IMR-90 (cell line): ENCODE results near the gene KDM2A. TPM values are rescaled to one million over a fixed set of nuclear protein-coding genes. Genes with fewer than 3 reads are reported as not detected.

Experiments used
- ATAC-seq: fragments of 200-7000 bp; cut with Tn5 transposase; 2 replicates; pipeline ENCODE4 v1.9.1; 2020; ENCODE audit warnings: low read depth, mild to moderate bottlenecking, moderate library complexity
- BruUV-seq: library from RNA; stranded (reverse); fragments of 400-500 nt; replicated peaks from 2 replicates; lab custom pipeline; 2021; lab: Mats Ljungman, UMichigan
- CTCF ChIA-PET: fragments of 300-600 bp; formaldehyde crosslinking; extraction: SDS; loops from one replicate; lab custom pipeline; 2021; ENCODE audit warnings: antibody characterized with exemption; lab: Yijun Ruan, JAX
- POLR2A ChIA-PET: fragments of 300-600 bp; sonication (Branson Sonifier 250); formaldehyde crosslinking; loops from one replicate; lab custom pipeline; 2022; ENCODE audit warnings: antibody characterized with exemption; ENCODE audit not compliant: unreplicated experiment; lab: Charles Lee
- DNase-seq: peaks from one replicate; pipeline ENCODE4 v3.0.0; 2013
- H2AFZ ChIP-seq: replicated peaks from 2 replicates; pipeline ENCODE3; 2013; ENCODE audit warnings: low read length, mild to moderate bottlenecking; ENCODE audit not compliant: poor library complexity
- H2AK5ac ChIP-seq: 2 replicates; pipeline ENCODE4 v1.6.1; 2013; ENCODE audit warnings: low read depth, low read length, inconsistent platforms
- H2AK9ac ChIP-seq: replicated peaks from 2 replicates; pipeline ENCODE3; 2013; ENCODE audit warnings: mild to moderate bottlenecking, low read depth, low read length, moderate library complexity; ENCODE audit not compliant: poor library complexity
- H2BK120ac ChIP-seq: 2 replicates; pipeline ENCODE4 v1.6.1; 2013; ENCODE audit warnings: low read depth, low read length, inconsistent platforms
- H2BK15ac ChIP-seq: 3 replicates; pipeline ENCODE4 v1.6.1; 2013; ENCODE audit warnings: low read depth, low read length, inconsistent platforms
- H2BK20ac ChIP-seq: 2 replicates; pipeline ENCODE4 v1.6.1; 2013; ENCODE audit warnings: low read depth, mild to moderate bottlenecking, inconsistent platforms, low read length, moderate library complexity
- H2BK5ac ChIP-seq: 2 replicates; pipeline ENCODE4 v1.6.1; 2013; ENCODE audit warnings: mild to moderate bottlenecking, low read depth, low read length, inconsistent platforms; ENCODE audit not compliant: poor library complexity, severe bottlenecking
- H3K14ac ChIP-seq: replicated peaks from 2 replicates; pipeline ENCODE4 v1.6.1; 2013; ENCODE audit warnings: low read depth, low read length, inconsistent platforms
- H3K18ac ChIP-seq: 2 replicates; pipeline ENCODE4 v1.6.1; 2013; ENCODE audit warnings: low read depth, low read length, control low read depth
- H3K23ac ChIP-seq: 2 replicates; pipeline ENCODE4 v1.6.1; 2013; ENCODE audit warnings: low read depth, low read length, inconsistent platforms
- H3K27ac ChIP-seq: 2 replicates; pipeline ENCODE4 v1.5.1; 2013; ENCODE audit warnings: mild to moderate bottlenecking, control low read depth, low read length; ENCODE audit not compliant: insufficient read depth
- H3K27me3 ChIP-seq: 2 replicates; pipeline ENCODE4 v1.6.1; 2013; ENCODE audit warnings: low read length; ENCODE audit not compliant: control insufficient read depth, insufficient read depth
- H3K36me3 ChIP-seq: 2 replicates; pipeline ENCODE4 v1.6.1; 2013; ENCODE audit warnings: low read length, mixed read lengths; ENCODE audit not compliant: control insufficient read depth, insufficient read depth
- H3K4ac ChIP-seq: 2 replicates; pipeline ENCODE4 v1.6.1; 2013; ENCODE audit warnings: low read depth, low read length, inconsistent platforms
- H3K4me1 ChIP-seq: 2 replicates; pipeline ENCODE4 v1.6.1; 2013; ENCODE audit warnings: low read length, mixed read lengths; ENCODE audit not compliant: control insufficient read depth, insufficient read depth
- H3K4me2 ChIP-seq: 2 replicates; pipeline ENCODE4 v1.6.1; 2013; ENCODE audit warnings: low read depth, mild to moderate bottlenecking, control low read depth, low read length, moderate library complexity
- H3K4me3 ChIP-seq: 2 replicates; pipeline ENCODE4 v1.5.1; 2013; ENCODE audit warnings: low read depth, mild to moderate bottlenecking, control low read depth, low read length, moderate library complexity; ENCODE audit not compliant: insufficient read depth
- H3K56ac ChIP-seq: 2 replicates; pipeline ENCODE4 v1.6.1; 2013; ENCODE audit warnings: low read length, inconsistent platforms; ENCODE audit not compliant: insufficient read depth; ENCODE audit errors: extremely low read depth
- H3K79me1 ChIP-seq, 2 experiments: 2 replicates each; pipeline ENCODE4 v1.6.1; 2013; ENCODE audit warnings: low read length in 2 of 2, inconsistent platforms in 1 of 2, low read depth in 1 of 2
- H3K9ac ChIP-seq: 2 replicates; pipeline ENCODE4 v1.6.1; 2013; ENCODE audit warnings: low read depth, low read length, control low read depth
- H3K9me1 ChIP-seq: 2 replicates; pipeline ENCODE4 v1.6.1; 2013; ENCODE audit warnings: low read length, inconsistent platforms; ENCODE audit not compliant: insufficient read depth
- H3K9me3 ChIP-seq: 2 replicates; pipeline ENCODE4 v1.6.1; 2013; ENCODE audit warnings: low read length; ENCODE audit not compliant: control insufficient read depth, insufficient read depth
- H4K20me1 ChIP-seq: 2 replicates; pipeline ENCODE4 v1.6.1; 2013; ENCODE audit warnings: low read length, inconsistent platforms; ENCODE audit not compliant: insufficient read depth
- H4K5ac ChIP-seq: 2 replicates; pipeline ENCODE4 v1.6.1; 2013; ENCODE audit warnings: mild to moderate bottlenecking, low read depth, low read length, control low read depth
- H4K8ac ChIP-seq, 2 experiments: 2 replicates each; pipeline ENCODE4 v1.6.1; 2013; ENCODE audit warnings: low read depth in 2 of 2, low read length in 2 of 2, control low read depth in 1 of 2, inconsistent platforms in 1 of 2
- H4K91ac ChIP-seq: 2 replicates; pipeline ENCODE4 v1.6.1; 2013; ENCODE audit warnings: low read depth, low read length, inconsistent platforms; ENCODE audit not compliant: insufficient read depth
- BHLHE40 ChIP-seq: fragments of 150-350 bp; IDR thresholded peaks from 2 replicates; pipeline ENCODE4 v1.6.1; 2016; ENCODE audit warnings: mild to moderate bottlenecking, low read depth, low read length
- CEBPB ChIP-seq: IDR thresholded peaks from 2 replicates; pipeline ENCODE4 v1.6.1; 2012; ENCODE audit warnings: low read depth, low read length, improper control_type of control experiment
- CHD1 ChIP-seq: IDR thresholded peaks from 2 replicates; pipeline ENCODE4 v1.6.1; 2012; ENCODE audit warnings: low read depth, low read length, improper control_type of control experiment
- FOS ChIP-seq: fragments of 150-350 bp; IDR thresholded peaks from 2 replicates; pipeline ENCODE4 v1.6.1; 2016; ENCODE audit warnings: low read depth, low read length
- MAFK ChIP-seq: IDR thresholded peaks from 2 replicates; pipeline ENCODE4 v1.6.1; 2012; ENCODE audit warnings: low read depth, low read length, improper control_type of control experiment
- MAZ ChIP-seq: IDR thresholded peaks from 2 replicates; pipeline ENCODE4 v1.6.1; 2012; ENCODE audit warnings: low read depth, mild to moderate bottlenecking, low read length, improper control_type of control experiment, moderate library complexity, borderline replicate concordance
- MXI1 ChIP-seq: IDR thresholded peaks from 2 replicates; pipeline ENCODE4 v1.6.1; 2012; ENCODE audit warnings: low read depth, mild to moderate bottlenecking, low read length, moderate library complexity, borderline replicate concordance
- NFE2L2 ChIP-seq: fragments of 150-350 bp; IDR thresholded peaks from 2 replicates; pipeline ENCODE4 v1.6.1; 2016; ENCODE audit warnings: low read depth, mild to moderate bottlenecking, low read length
- POLR2A ChIP-seq: IDR thresholded peaks from 2 replicates; pipeline ENCODE4 v1.6.1; 2012; ENCODE audit warnings: mild to moderate bottlenecking, low read depth, low read length
- RAD21 ChIP-seq: IDR thresholded peaks from 2 replicates; pipeline ENCODE4 v1.6.1; 2012; ENCODE audit warnings: low read length, improper control_type of control experiment
- RCOR1 ChIP-seq: IDR thresholded peaks from 2 replicates; pipeline ENCODE4 v1.6.1; 2012; ENCODE audit warnings: mild to moderate bottlenecking, low read length, improper control_type of control experiment; ENCODE audit not compliant: insufficient replicate concordance
- RFX5 ChIP-seq: IDR thresholded peaks from 2 replicates; pipeline ENCODE4 v1.8.0; 2012; ENCODE audit warnings: low read depth, mild to moderate bottlenecking, low read length, moderate library complexity
- SMC3 ChIP-seq: fragments of 150-350 bp; IDR thresholded peaks from 2 replicates; pipeline ENCODE4 v1.6.1; 2016; ENCODE audit warnings: low read depth, mild to moderate bottlenecking, antibody characterized with exemption, low read length, moderate library complexity
- WGBS, 2 experiments: methylation state at CpG; one replicate each; pipeline versions ENCODE4 v1.1.5 to v1.1.7; 2013; ENCODE audit warnings: missing lambda C conversion rate in 2 of 2; ENCODE audit not compliant: insufficient read length in 1 of 2; ENCODE audit errors: extremely low coverage in 2 of 2; 5-methylcytosine and 5-hydroxymethylcytosine counted together
- dilution Hi-C: fragments of 300-500 bp; cut with HindIII; formaldehyde crosslinking; loops from one replicate; pipeline ENCODE4 v1.14.3; 2018; ENCODE audit warnings: low sequenced_read_pairs; ENCODE audit not compliant: unreplicated experiment
- in situ Hi-C: fragments of 300-500 bp; cut with MboI; formaldehyde crosslinking; loops from 3 replicates; pipeline ENCODE4 v1.14.3; 2019; ENCODE audit warnings: low sequenced_read_pairs, inconsistent platforms, mixed read lengths
- intact Hi-C: fragments of 100-400 bp; cut with micrococcal nuclease; formaldehyde crosslinking; loops from 2 replicates; pipeline ENCODE4 v1.10.0; 2022
- polyA plus RNA-seq, 3 experiments: library from polyadenylated mRNA; depleted of rRNA; stranded (reverse); fragments of >200 nt; gene quantifications; 2 replicates each; pipeline ENCODE4 v1.2.3, GENCODE V29; 2012; ENCODE audit warnings: low replicate concordance in 1 of 3
- total RNA-seq: library from RNA; depleted of rRNA; stranded (reverse); fragments of >200 nt; gene quantifications from 2 replicates; pipeline ENCODE4 v1.2.3, GENCODE V29; 2012
- TF ChIP-seq, protein P1 (sequence below): fragments of 150-350 bp; IDR thresholded peaks from 2 replicates; pipeline ENCODE4 v1.6.1; 2017; ENCODE audit warnings: mild to moderate bottlenecking, antibody characterized with exemption, low read length, low read depth
- TF ChIP-seq, protein P2 (sequence below): fragments of 150-350 bp; IDR thresholded peaks from 2 replicates; pipeline ENCODE4 v1.6.1; 2016; ENCODE audit warnings: low read depth, mild to moderate bottlenecking, low read length, moderate library complexity, borderline replicate concordance
- TF ChIP-seq, protein P3 (sequence below): conservative IDR thresholded peaks from 2 replicates; pipeline ENCODE4 v1.5.1; 2012; ENCODE audit warnings: mild to moderate bottlenecking, low read depth, low read length, improper control_type of control experiment

Gene KDM2A
- total and polyA plus RNA-seq, 2 of the 4 experiments (the other 2 are of a cell fraction), result 26.7 to 42.6 TPM

DNA sequence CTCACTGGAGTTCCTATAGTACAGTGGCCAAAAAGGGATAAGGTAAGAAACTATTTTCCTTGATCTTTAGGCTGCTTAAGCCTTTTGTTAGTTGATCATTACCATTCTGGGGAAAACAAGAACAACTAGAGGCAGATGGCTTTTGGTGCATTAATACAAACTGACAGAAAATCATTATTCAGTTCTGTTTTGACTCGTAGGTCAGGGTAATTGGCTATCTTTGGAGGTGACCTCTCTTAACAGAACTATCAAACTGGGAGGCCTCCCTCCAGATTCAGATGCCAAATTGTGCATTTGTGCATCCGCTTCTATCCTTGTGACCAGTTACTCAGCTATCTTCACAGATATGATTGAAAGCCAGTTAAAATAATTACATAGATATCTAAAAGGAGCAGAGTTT, 124.0 kb downstream of the KDM2A start:
- H3K56ac ChIP-seq, result no peak overlapping the region
- no peak overlapping the region for H4K5ac ChIP-seq
- TF ChIP-seq MXI1, result no peak
- TF ChIP-seq, protein P1, sequence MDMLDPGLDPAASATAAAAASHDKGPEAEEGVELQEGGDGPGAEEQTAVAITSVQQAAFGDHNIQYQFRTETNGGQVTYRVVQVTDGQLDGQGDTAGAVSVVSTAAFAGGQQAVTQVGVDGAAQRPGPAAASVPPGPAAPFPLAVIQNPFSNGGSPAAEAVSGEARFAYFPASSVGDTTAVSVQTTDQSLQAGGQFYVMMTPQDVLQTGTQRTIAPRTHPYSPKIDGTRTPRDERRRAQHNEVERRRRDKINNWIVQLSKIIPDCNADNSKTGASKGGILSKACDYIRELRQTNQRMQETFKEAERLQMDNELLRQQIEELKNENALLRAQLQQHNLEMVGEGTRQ, result no peak
- TF ChIP-seq, protein P2, sequence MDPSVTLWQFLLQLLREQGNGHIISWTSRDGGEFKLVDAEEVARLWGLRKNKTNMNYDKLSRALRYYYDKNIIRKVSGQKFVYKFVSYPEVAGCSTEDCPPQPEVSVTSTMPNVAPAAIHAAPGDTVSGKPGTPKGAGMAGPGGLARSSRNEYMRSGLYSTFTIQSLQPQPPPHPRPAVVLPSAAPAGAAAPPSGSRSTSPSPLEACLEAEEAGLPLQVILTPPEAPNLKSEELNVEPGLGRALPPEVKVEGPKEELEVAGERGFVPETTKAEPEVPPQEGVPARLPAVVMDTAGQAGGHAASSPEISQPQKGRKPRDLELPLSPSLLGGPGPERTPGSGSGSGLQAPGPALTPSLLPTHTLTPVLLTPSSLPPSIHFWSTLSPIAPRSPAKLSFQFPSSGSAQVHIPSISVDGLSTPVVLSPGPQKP, result no peak
- no peak for TF ChIP-seq RAD21
- no peak for TF ChIP-seq SMC3
- TF ChIP-seq, protein P3, sequence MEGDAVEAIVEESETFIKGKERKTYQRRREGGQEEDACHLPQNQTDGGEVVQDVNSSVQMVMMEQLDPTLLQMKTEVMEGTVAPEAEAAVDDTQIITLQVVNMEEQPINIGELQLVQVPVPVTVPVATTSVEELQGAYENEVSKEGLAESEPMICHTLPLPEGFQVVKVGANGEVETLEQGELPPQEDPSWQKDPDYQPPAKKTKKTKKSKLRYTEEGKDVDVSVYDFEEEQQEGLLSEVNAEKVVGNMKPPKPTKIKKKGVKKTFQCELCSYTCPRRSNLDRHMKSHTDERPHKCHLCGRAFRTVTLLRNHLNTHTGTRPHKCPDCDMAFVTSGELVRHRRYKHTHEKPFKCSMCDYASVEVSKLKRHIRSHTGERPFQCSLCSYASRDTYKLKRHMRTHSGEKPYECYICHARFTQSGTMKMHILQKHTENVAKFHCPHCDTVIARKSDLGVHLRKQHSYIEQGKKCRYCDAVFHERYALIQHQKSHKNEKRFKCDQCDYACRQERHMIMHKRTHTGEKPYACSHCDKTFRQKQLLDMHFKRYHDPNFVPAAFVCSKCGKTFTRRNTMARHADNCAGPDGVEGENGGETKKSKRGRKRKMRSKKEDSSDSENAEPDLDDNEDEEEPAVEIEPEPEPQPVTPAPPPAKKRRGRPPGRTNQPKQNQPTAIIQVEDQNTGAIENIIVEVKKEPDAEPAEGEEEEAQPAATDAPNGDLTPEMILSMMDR, result no peak
- TF ChIP-seq NFE2L2, result no peak
- no peak for TF ChIP-seq MAZ
- TF ChIP-seq FOS, result no peak
- no peak for TF ChIP-seq CHD1
- no peak for TF ChIP-seq BHLHE40
- no peak for TF ChIP-seq CEBPB
- no peak for TF ChIP-seq POLR2A
- TF ChIP-seq RCOR1, result no peak
- no peak for TF ChIP-seq RFX5
- no peak for TF ChIP-seq MAFK
- no peak overlapping the region for H3K4me2 ChIP-seq
- H3K9ac ChIP-seq, result no peak overlapping the region
- peaks cover 17% of the 10 kb centered on the region for H3K9me1 ChIP-seq
- H3K23ac ChIP-seq, result peak overlapping the region; percentile 13; the same call in 1 of the 2 replicates
- no peaks in the 10 kb centered on the region for H3K9me3 ChIP-seq
- H3K4me1 ChIP-seq, result peaks cover 13% of the 10 kb centered on the region
- intact Hi-C loops, result loop anchor here (5.0 kb wide), 1 partner anchor 161 kb away; no protein-coding TSS in a partner anchor
- in situ Hi-C loops, result no loop called here
- ATAC-seq, result no peak
- no peak overlapping the region for H2AFZ ChIP-seq
- CTCF ChIA-PET, result no interaction called here
- no peak overlapping the region for H3K4me3 ChIP-seq
- POLR2A ChIA-PET, result no interaction called here
- H2BK5ac ChIP-seq, result no peak overlapping the region
- H3K79me1 ChIP-seq, result peaks cover 22 to 85% of the 10 kb centered on the region in 2 experiments
- DNase-seq, result no peak
- no peak overlapping the region for H2AK5ac ChIP-seq
- H3K27ac ChIP-seq, result no peak overlapping the region
- H2BK20ac ChIP-seq, result no peak overlapping the region
- peaks cover 38% of the 10 kb centered on the region for H3K36me3 ChIP-seq
- no peak overlapping the region for H3K4ac ChIP-seq
- no TSS peak for BruUV-seq
- no peaks in the 10 kb centered on the region for H3K27me3 ChIP-seq
- no CpG with 5 or more reads among the region's 2 CpGs for WGBS, 2 experiments
- H2BK120ac ChIP-seq, result no peak overlapping the region
- H4K91ac ChIP-seq, result no peak overlapping the region
- dilution Hi-C loops, result no loop called here
- peak overlapping the region; percentile 25 for H2AK9ac ChIP-seq
- no peak overlapping the region for H3K18ac ChIP-seq
- peaks cover 58% of the 10 kb centered on the region for H4K20me1 ChIP-seq
- no peak overlapping the region for H4K8ac ChIP-seq
- H3K14ac ChIP-seq, result no peak overlapping the region
- no peak overlapping the region for H2BK15ac ChIP-seq
